ENCODE measurements around the gene MEAK7.

MEAK7 gene

GRCh38 chr16:84465154-84465553 is 39.3 kb downstream of the MEAK7 start:
- FAIRE-seq = no peak

DNA sequence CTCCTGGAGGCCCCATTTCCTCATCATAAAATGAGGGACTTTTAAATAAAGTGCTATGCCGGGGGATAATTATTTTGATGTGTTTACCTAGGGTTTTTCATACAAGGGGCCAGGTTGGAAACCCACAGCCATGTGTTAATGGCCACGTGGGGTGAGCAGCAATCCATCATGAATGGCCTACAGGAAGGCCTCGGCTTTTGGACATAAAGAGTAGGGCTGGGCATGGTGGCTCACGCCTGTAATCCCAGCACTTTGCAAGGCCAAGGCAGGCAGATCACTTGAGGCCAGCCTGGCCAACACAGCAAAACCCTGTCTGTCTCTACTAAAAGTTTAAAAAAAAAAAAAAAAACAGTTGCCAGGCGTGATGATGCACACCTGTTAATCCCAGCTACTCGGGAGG is 40.3 kb downstream of the MEAK7 start:
- no peak for FAIRE-seq

GRCh38 chr16:84463221-84463620 is 41.2 kb downstream of the MEAK7 start:
- no peak for FAIRE-seq

GRCh38 chr16:84462296-84463210 is 41.9 kb downstream of the MEAK7 start:
- no peak for FAIRE-seq

GRCh38 chr16:84461413-84462295 is 42.8 kb downstream of the MEAK7 start:
- FAIRE-seq = no peak

DNA sequence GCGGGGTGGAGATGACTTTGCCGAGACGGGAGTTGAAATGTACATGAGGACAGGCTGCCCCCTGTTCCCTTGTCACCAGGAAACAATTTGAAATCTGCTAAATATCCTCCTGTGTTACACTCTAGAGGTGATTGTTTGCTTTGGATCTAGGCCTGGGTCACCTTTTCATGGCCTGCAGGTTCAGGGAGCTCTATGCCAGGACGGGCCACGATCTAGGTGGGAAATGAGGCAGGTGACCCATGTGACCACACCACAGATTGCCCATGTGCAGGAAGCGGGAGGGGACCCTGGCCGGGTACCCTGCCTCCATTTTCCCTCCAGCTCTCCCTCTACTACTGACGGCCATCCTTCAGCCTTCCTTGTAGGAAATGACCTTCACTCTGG is 43.4 kb downstream of the MEAK7 start:
- FAIRE-seq = no peak

GRCh38 chr16:84460406-84461028 is 43.9 kb downstream of the MEAK7 start:
- no peak for FAIRE-seq

- no peak for FAIRE-seq
These were observed 44.5 kb downstream of the MEAK7 start for GRCh38 chr16:84459941-84460405.

GRCh38 chr16:84459533-84459894 is 44.9 kb downstream of the MEAK7 start:
- no peak for FAIRE-seq

- no peak for FAIRE-seq
These were observed 45.6 kb downstream of the MEAK7 start for GRCh38 chr16:84458606-84459532.

DNA sequence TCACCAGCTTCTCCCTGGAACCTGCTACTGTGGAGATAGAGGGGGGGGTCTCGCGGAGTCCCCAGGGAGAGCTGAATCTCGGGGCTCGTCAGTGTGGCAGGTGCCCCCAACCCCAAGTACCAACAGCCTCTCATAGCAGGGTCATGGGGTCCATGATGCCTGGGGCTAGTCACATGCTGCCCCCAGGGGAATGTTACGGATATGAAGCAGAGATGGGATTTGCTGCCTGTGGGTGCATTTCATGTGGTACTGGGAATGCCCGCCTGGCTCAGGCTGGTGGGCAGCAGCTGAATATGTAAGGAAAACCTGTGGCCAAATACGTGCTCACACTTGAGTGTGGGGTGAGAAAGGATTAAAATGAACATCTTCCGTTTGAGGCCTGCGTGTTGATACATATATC is 49.4 kb downstream of the MEAK7 start:
- no peak for FAIRE-seq
